Activated CD4-positive, alpha-beta T cell treated with anti-CD3 and anti-CD28 coated beads for 48 hours (primary cell): ENCODE data around the gene SH2D7.

Experiments used
- DNase-seq: peaks from one replicate; pipeline ENCODE4 v3.0.0-alpha.2; 2020

SH2D7 gene

GRCh38 chr15:78146425-78147154 lies 54.2 kb downstream of the SH2D7 start:
- DNase-seq = no peak

GRCh38 chr15:78147566-78147965 lies 55.2 kb downstream of the SH2D7 start:
- no peak for DNase-seq

GRCh38 chr15:78148392-78149067 lies 56.2 kb downstream of the SH2D7 start:
- no peak for DNase-seq

GRCh38 chr15:78149068-78149804 lies 56.9 kb downstream of the SH2D7 start, which contains the start of gene IDH3A:
Gene IDH3A, plus strand, starts transcription at chr15:78149362. Its CDS starts 42 bp downstream, at chr15:78149404.
- peak; percentile 100 for DNase-seq

GRCh38 chr15:78149805-78150751 lies 57.7 kb downstream of the SH2D7 start:
- DNase-seq = no peak

GRCh38 chr15:78151075-78151474 lies 58.7 kb downstream of the SH2D7 start:
- DNase-seq = peak; percentile 18
